Suprapubic skin (tissue), 4 donors: Measurements from ENCODE around the gene DNAJC5.

Experiments used
- CTCF ChIP-seq, 2 donors: fragments of 200-600 bp in 1 of 2; fragments of 450-650 bp in 1 of 2; sonication (generic) in 1 of 2; IDR thresholded peaks; one replicate each; pipeline ENCODE4 v1.5.1; 2016 to 2019; ENCODE audit warnings: antibody characterized with exemption in 2 of 2, mild to moderate bottlenecking in 1 of 2, moderate library complexity in 1 of 2
- EP300 ChIP-seq: sonication (generic); formaldehyde crosslinking; IDR thresholded peaks from one replicate; pipeline ENCODE4 v1.6.1; 2017; ENCODE audit warnings: antibody characterized with exemption
- POLR2A ChIP-seq, 2 donors: fragments of 450-650 bp; IDR thresholded peaks; one replicate each; pipeline ENCODE4 v1.6.1; 2017; ENCODE audit warnings: antibody characterized with exemption in 2 of 2, mild to moderate bottlenecking in 2 of 2, moderate library complexity in 2 of 2
- POLR2AphosphoS5 ChIP-seq, 3 donors: sonication (generic); formaldehyde crosslinking; IDR thresholded peaks; one replicate each; pipeline ENCODE4 v1.6.1; 2017; ENCODE audit warnings: antibody characterized with exemption in 3 of 3

GRCh38 chr20:63951398-63952209 is 56.7 kb downstream of the DNAJC5 start:
- TF ChIP-seq CTCF (IDR thresholded peaks at IDR 0.05) (no peak), POLR2AphosphoS5 (IDR thresholded peaks at IDR 0.05) (no peak), POLR2A (IDR thresholded peaks at IDR 0.05) (no peak), EP300 (no peak)
